Motor neuron (in vitro differentiated cells): ENCODE data around the gene ZNF853. TPM values are rescaled to one million over a fixed set of nuclear protein-coding genes. Genes with fewer than 3 reads are reported as not detected.
"Not testable (repeated sequence)": the region's sequence is repeated elsewhere in the genome, so short reads cannot be mapped to it uniquely, and the experiment has no call there.

Experiments
- ATAC-seq, 8 experiments: fragments of 200-7000 bp; cut with Tn5 transposase; replicated peaks in 6 of 8; 2 replicates each; pipeline ENCODE4 v1.8.0; 2021; ENCODE audit warnings: mild to moderate bottlenecking in 8 of 8, moderate library complexity in 8 of 8
- H3K27ac ChIP-seq, 2 donors: fragments of 250-450 bp; sonication (Bioruptor Pico); 2 replicates each; pipeline ENCODE4 v1.9.0; 2021; ENCODE audit warnings: antibody characterized with exemption in 2 of 2, mild to moderate bottlenecking in 2 of 2, moderate library complexity in 1 of 2
- H3K4me1 ChIP-seq, 2 donors: fragments of 250-450 bp; sonication (Bioruptor Pico); replicated peaks in 1 of 2; 2 replicates each; pipeline ENCODE4 v1.6.1; 2021; ENCODE audit warnings: antibody characterized with exemption in 2 of 2, mild to moderate bottlenecking in 2 of 2, moderate library complexity in 1 of 2
- H3K4me3 ChIP-seq, 5 donors: fragments of 250-450 bp; sonication (Bioruptor Pico); 2 replicates each; pipeline ENCODE4 v1.9.0; 2021; ENCODE audit warnings: antibody characterized with exemption in 5 of 5, mild to moderate bottlenecking in 5 of 5, moderate library complexity in 4 of 5
- WGBS, 10 experiments: fragments of 450-650 bp; shearing (Covaris generic); methylation state at CpG; one replicate each; pipeline ENCODE4 v1.0.0; 2022; 5-methylcytosine and 5-hydroxymethylcytosine counted together
- in situ Hi-C, 9 experiments: fragments of 400-800 bp; cut with MboI; loops; one replicate each; pipeline ENCODE4 v1.15.0; 2021; ENCODE audit warnings: low sequenced_read_pairs in 9 of 9, low pct_unique_long_range_greater_than_20kb in 2 of 9; ENCODE audit not compliant: unreplicated experiment in 9 of 9
- total RNA-seq, 8 experiments: library from RNA; unstranded; fragments of 300-600 nt; gene quantifications; 2 replicates each; pipeline versions ENCODE4 v1.2.3 to v1.2.4, GENCODE V29; 2022

The ZNF853 gene
- total RNA-seq, 8 experiments from 2014 or later, result 0.15 to 13.3 (median 8.4) TPM

DNA sequence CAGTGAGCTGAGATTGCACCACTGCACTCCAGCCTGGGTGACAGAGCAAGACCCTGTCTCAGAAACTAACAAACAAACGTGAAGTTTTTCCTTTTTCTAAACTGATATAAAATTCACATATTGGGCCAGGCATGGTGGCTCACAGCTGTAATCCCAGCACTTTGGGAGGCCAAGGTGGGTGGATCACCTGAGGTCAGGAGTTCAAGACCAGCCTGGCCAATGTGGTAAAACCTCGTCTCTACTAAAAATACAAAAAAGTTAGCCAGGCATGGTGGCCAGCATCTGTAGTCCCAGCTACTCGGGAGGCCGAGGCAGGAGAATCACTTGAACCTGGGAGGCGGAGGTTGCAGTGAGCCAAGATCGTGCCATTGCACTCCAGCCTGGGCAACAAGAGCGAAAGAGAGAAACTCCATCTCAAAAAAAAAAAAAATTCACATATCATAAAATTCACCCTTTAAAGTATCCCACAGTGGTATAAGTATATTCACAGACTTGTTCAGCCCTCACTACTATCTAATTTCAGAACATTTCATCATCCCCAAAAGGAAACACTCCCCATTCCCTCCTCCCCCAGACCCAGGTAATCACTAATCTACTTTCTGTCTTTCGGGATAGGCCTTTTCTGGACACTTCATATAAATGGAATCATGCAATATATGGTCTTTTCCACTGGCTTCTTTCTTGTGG is 29.5 kb upstream of the ZNF853 start:
- in situ Hi-C loops, H3K4me3 ChIP-seq, H3K27ac ChIP-seq, ATAC-seq, H3K4me1 ChIP-seq: not testable (repeated sequence)
- 80 to 100% (median 89%) methylated on average over 1 to 7 of the region's 8 CpGs; no CpG with 5 or more reads in 1 of the 10 experiments for WGBS, 10 experiments

DNA sequence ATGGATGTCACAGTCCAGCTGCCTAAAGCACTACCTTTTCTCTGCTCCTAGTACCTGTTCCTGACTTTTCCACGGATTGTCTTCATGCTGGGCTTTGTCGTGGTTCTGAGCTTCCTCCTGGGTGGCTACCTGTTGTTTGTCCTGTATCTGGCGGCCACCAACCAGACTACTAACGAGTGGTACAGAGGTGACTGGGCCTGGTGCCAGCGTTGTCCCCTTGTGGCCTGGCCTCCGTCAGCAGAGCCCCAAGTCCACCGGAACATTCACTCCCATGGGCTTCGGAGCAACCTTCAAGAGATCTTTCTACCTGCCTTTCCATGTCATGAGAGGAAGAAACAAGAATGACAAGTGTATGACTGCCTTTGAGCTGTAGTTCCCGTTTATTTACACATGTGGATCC is 26.8 kb upstream of the ZNF853 start:
- in situ Hi-C loops, result no loop called here
- H3K4me1 ChIP-seq, result peaks cover 4 to 10% of the 10 kb centered on the region in 2 donors
- H3K4me3 ChIP-seq, result no peak overlapping the region
- ATAC-seq, result no peak
- 50 to 95% (median 90%) methylated on average over 1 to 7 of the region's 9 CpGs; no CpG with 5 or more reads in 3 of the 10 experiments for WGBS, 10 experiments
- no peak overlapping the region for H3K27ac ChIP-seq

DNA sequence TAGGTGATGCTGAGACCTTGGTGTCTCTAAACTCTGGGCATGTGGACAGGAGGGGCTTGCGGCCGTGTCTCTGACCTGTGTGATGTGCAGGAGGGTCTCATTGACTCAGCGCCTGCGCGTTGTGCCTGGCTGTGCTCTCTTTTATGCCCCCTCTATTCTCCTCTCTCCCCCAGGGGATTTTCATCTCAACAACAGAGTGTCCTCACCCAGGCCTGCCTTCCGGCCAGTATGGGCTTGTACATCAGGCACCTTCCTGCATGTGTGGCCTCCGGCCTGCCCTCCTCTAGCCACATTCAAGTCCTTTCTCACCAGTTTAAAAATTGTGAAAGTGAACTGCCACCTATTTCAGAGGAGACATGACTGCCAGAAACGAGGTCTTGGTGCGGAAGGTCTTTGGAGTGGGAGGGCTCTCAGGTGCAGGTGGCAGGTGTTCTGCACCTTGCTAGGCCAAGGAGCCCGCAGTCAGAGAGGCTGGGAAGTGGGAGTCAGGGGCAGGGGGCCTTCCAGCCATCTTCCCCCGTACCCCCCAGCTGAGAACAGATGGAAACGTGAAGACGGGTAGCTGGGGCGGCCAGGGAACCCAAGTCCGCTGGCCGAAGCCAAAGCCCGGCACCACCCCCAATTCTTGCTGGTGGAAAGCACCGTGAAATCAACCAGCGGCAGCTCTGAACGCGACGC is 26.1 kb upstream of the ZNF853 start:
- in situ Hi-C loops, result no loop called here
- no peak for ATAC-seq
- Histone ChIP-seq H3K27ac (peak overlapping the region in 1 of 2 donors; percentile 89), H3K4me3 (peak overlapping the region; percentile 69 to 99 (median 95)), H3K4me1 (peaks cover 4 to 10% of the 10 kb centered on the region in 2 donors)
- WGBS, 10 experiments, result 30 to 93% (median 91%) methylated on average over 2 to 12 of the region's 22 CpGs; no CpG with 5 or more reads in 5 of the 10 experiments

DNA sequence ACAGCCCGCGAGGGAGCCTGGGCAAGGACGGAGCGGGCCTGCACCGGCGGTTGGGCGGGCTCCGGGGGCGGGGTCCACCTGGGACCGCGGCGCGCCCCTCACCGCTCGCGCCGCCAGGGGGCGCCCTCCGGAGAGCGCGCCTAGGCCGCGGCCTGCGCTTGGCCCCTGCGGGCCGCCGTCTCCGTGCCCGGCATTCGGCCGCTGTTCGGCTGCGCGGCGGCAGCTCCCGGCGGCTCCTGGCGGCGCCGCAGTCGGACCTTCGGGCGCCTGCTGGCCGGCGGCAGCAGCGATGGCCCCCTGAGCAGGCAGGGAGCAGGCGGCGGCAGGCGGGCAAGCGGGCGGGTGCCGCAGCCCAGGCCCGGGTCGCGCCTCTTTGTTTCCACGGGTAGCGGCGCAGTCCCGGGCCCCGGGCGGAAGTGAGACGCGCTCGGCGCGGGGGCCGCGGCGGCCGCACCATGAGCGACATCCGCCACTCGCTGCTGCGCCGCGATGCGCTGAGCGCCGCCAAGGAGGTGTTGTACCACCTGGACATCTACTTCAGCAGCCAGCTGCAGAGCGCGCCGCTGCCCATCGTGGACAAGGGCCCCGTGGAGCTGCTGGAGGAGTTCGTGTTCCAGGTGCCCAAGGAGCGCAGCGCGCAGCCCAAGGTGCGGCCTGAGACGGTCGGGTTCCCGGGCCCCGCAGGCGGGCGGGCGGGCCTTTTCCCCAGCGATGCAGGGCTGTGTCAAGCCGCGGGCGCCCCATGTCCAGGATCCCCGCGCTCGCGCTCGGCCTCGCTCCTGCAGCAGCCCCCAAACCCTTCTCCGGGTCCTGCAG is 25.4 kb upstream of the ZNF853 start, which contains the start of gene INTS15:
Gene INTS15, plus strand, starts transcription at position 193 of the 816 bp plus-strand sequence. Its CDS starts 263 bp downstream, at position 456.
- H3K4me1 ChIP-seq, result peaks cover 4 to 10% of the 10 kb centered on the region in 2 donors
- 0% methylated on average over 2 of the region's 107 CpGs; no CpG with 5 or more reads in 9 of the 10 experiments for WGBS, 10 experiments
- H3K4me3 ChIP-seq, result peak within 1 kb of the TSS; percentile 69 to 99 (median 95)
- in situ Hi-C loops, result no loop called here
- peak; percentile 83 to 95 (median 91) for ATAC-seq
- peak within 1 kb of the TSS; percentile 89 to 94 for H3K27ac ChIP-seq

DNA sequence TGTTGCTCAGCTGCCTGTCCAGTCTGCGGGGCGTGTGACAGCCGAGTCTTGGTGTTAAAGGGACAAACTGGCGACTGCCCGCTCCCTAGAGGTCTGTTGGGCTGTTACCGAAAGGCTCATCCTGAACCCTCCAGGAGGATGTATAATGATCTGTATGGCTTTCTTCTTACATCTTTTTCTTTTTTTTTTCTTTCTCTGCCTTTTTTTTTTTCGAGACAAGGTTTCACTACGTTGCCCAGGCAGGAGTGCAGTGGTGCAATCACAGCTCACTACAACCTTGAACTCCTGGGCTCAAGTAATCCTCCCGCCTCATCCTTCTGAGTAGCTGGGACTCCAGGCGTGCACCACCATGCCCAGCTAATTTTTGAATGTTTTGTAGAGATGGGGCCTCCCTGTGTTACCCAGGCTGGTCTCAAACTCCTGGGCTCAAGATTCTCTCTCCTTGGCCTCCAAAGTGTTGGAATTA is 24.7 kb upstream of the ZNF853 start:
- peak in 7 of 8 experiments; percentile 1 to 51 (median 42) for ATAC-seq
- Histone ChIP-seq H3K4me3 (peak overlapping the region; percentile 69 to 99 (median 95)), H3K27ac (peak overlapping the region; percentile 89 to 94), H3K4me1 (peaks cover 4 to 10% of the 10 kb centered on the region in 2 donors)
- in situ Hi-C loops, result no loop called here
- WGBS, 10 experiments, result 0 to 43% (median 18%) methylated on average over 2 to 6 of the region's 10 CpGs; no CpG with 5 or more reads in 2 of the 10 experiments

DNA sequence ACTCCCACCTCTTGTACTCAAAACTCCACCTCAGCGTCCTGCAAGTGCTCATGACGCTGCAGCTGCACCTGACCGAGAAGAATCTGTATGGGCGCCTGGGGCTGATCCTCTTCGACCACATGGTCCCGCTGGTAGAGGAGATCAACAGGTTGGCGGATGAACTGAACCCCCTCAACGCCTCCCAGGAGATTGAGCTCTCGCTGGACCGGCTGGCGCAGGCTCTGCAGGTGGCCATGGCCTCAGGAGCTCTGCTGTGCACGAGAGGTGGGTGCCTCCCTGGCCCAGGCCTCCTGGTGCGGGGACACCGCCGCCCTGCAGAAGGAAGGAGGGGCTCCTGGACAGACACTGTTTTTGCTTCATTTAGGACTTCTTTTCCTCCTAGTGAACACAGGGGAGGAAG is 15.3 kb upstream of the ZNF853 start:
- 80 to 100% methylated on average over 1 to 2 of the region's 15 CpGs; no CpG with 5 or more reads in 8 of the 10 experiments for WGBS, 10 experiments
- H3K4me3 ChIP-seq, result no peak overlapping the region
- no peaks in the 10 kb centered on the region for H3K4me1 ChIP-seq
- H3K27ac ChIP-seq, result no peak overlapping the region
- no peak for ATAC-seq
- in situ Hi-C loops, result no loop called here

DNA sequence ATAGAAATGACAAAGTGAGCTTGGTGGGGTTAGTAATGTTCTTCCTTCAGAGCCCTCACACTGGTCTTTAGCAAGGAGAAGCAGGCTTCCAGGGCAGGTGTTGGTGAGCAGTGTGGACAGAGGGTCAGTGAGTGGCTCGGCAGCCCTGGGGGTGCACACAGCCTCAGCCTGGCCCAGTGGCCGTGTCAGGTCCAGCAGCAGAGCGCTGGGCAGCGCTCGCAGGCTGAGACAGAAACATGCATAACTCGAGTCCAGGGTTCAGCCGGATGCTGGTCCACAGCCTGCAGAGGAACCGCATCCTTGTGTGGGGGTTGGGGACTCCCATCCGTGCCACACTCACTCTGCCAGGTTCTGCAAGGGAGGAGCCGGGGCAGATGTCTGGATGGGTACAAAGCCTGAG is 11.0 kb upstream of the ZNF853 start:
- H3K4me3 ChIP-seq, result no peak overlapping the region
- no peak overlapping the region for H3K27ac ChIP-seq
- in situ Hi-C loops, result no loop called here
- WGBS, 10 experiments, result 97 to 100% methylated on average over 1 to 6 of the region's 10 CpGs; no CpG with 5 or more reads in 8 of the 10 experiments
- no peak for ATAC-seq
- no peaks in the 10 kb centered on the region for H3K4me1 ChIP-seq

DNA sequence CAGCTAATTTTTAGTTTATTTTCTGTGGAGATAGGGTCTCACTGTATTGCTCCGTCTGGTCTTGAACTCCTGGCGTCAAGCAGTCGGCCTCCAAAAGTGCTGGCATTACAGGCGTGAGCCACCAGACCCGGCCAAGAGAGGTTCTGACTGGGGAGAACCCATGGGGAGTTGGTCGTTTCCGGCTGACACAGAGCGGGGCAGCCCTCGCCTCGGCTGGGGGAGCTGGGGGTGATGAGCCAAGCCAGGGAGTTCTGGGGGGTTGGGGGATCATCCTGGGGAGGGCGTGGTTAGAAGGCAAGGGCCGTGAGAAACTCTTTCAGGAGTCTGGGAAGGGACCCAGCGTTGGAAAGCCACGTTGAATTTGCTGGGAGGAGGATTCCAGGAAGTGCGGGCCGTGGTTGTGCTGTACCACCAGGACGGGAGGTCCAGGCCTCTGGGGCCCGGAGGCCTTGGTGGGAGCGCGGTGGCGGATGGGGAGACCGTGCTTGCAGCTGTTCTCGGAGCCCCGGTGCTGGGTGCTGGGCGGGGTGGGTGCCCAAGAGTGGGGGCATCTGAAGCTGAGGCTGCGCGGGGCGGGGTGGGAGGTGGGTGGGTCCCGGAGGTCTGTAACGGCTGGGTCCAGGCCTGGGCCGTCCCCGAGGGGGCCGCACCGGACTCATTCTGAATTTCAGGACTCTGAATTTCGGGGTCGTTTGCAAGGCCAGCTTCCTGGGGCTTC is 8.4 kb upstream of the ZNF853 start:
- H3K4me1 ChIP-seq, result no peaks in the 10 kb centered on the region
- in situ Hi-C loops, result no loop called here
- H3K27ac ChIP-seq, result no peak overlapping the region
- no peak for ATAC-seq
- 83 to 100% (median 97%) methylated on average over 1 to 6 of the region's 36 CpGs; no CpG with 5 or more reads in 4 of the 10 experiments for WGBS, 10 experiments
- no peak overlapping the region for H3K4me3 ChIP-seq

DNA sequence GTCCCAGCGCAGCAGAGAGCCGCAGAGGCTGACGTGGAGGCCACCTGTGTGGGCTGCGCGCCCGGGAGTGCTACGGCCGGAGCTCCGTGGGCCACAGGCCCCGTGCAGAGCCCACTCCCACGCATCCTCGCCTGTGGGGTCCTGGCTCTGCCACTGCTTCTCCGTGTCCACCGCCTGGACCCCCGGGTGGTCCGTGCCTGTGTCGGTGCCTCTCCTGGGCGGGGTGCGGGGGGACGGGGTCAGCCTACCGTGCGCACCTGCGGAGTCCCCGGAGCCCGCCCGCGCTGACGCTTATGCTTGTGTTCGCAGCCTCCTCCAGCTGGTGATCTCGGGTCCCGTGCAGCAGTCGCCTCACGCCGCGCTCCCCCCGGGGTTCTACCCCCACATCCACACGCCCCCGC is 7.8 kb upstream of the ZNF853 start:
- no peaks in the 10 kb centered on the region for H3K4me1 ChIP-seq
- no CpG with 5 or more reads among the region's 38 CpGs for WGBS, 10 experiments
- H3K27ac ChIP-seq, result no peak overlapping the region
- in situ Hi-C loops, result no loop called here
- H3K4me3 ChIP-seq, result no peak overlapping the region
- ATAC-seq, result peak in 3 of 8 experiments; percentile 11 to 21 (median 17)

DNA sequence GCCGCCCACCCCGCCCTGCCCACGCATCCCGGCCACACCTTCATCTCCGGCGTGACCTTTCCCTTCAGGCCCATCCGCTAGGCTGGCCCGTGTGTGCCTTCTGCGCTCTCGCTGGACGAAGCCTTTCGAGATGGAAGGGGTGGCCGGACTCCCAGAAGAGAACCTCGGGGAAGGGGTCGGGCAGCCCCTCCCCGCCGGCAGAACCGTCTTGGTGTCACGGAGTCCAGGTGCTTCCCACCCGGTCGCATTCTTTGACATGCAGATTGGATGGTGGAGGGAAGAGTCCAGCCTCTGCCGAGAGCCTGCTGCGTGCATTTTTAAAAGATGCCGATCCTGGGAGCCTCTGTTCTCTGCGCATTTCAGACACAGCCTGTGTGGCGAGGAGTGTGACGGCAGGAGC is 7.3 kb upstream of the ZNF853 start:
- 60 to 90% (median 63%) methylated on average over 1 to 3 of the region's 27 CpGs; no CpG with 5 or more reads in 7 of the 10 experiments for WGBS, 10 experiments
- Histone ChIP-seq H3K4me3 (no peak overlapping the region), H3K4me1 (no peaks in the 10 kb centered on the region), H3K27ac (no peak overlapping the region)
- in situ Hi-C loops, result no loop called here
- ATAC-seq, result peak in 3 of 8 experiments; percentile 4 to 33 (median 33)

DNA sequence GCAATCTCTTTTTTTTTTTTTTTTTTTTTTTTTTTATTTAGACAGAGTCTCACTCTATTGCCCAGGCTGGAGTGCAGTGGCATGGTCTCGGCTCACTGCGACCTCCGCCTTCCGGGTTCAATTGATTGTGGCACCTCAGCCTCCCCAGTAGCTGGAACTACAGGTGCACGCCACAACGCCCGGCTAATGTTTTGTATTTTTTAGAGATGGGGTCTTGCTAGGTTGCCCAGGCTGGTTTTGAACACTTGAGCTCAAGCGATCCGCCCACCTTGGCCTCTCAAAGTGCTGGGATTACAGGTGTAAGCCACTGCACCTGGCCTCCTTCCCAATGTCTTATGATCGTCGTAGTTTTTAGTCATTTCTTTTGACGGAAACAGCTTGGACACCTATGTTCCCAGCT is 6.6 kb upstream of the ZNF853 start:
- no peak overlapping the region for H3K4me3 ChIP-seq
- no peaks in the 10 kb centered on the region for H3K4me1 ChIP-seq
- in situ Hi-C loops, result no loop called here
- ATAC-seq, result no peak
- no peak overlapping the region for H3K27ac ChIP-seq
- WGBS, 10 experiments, result 85 to 100% (median 97%) methylated on average over 2 to 12 of the region's 12 CpGs; no CpG with 5 or more reads in 2 of the 10 experiments

DNA sequence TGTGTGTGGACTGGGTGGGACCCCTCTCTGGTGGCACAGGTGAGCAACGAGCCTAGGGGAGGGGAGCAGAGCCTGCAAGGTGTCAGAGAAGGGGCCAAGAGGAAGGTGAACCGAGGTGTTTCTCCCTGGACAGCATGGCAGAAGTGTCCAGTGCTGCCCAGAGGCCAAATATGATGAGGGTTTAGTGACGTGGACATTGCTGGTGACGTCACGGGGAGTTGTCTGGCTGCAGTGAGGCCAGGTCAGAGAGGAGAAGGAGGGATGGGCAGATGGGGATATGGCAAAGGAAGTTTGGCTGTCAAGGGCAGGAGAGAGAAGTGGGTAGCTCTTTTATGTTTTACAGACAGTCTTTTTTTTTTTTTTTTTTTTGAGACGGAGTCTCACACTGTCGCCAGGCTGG is 2.6 kb upstream of the ZNF853 start:
- WGBS, 10 experiments, result 20 to 100% (median 50%) methylated on average over 1 to 4 of the region's 7 CpGs; no CpG with 5 or more reads in 4 of the 10 experiments
- Histone ChIP-seq H3K4me3 (no peak overlapping the region), H3K27ac (no peak overlapping the region), H3K4me1 (peaks cover 3 to 6% of the 10 kb centered on the region in 2 donors)
- ATAC-seq, result no peak
- in situ Hi-C loops, result no loop called here
